SK-N-SH (cell line): Measurements from ENCODE around the gene LMAN2. TPM values are rescaled to one million over a fixed set of nuclear protein-coding genes. Genes with fewer than 3 reads are reported as not detected.

Experiments
- CTCF ChIA-PET: fragments of 300-600, 350-600 bp; formaldehyde crosslinking; extraction: SDS; loops from one replicate; lab custom pipeline; 2021; lab: Yijun Ruan, JAX
- POLR2A ChIA-PET: fragments of 350-600 bp; sonication (Branson Sonifier 250); formaldehyde crosslinking; extraction: SDS; loops from one replicate; lab custom pipeline; 2020; ENCODE audit warnings: antibody characterized with exemption, inconsistent platforms; lab: Yijun Ruan, JAX
- DNase-seq: peaks from one replicate; pipeline ENCODE4 v3.0.0; 2012
- H2AFZ ChIP-seq: fragments of 200-600 bp; sonication (generic); 2 replicates; pipeline ENCODE4 v1.8.1; 2016; ENCODE audit warnings: antibody characterized with exemption, mild to moderate bottlenecking, low read depth
- H3F3A ChIP-seq: fragments of 200-600 bp; sonication (generic); replicated peaks from 2 replicates; pipeline ENCODE3; 2016; ENCODE audit warnings: antibody characterized with exemption, mild to moderate bottlenecking; ENCODE audit not compliant: insufficient read depth
- H3K27ac ChIP-seq, 2 experiments: fragments of 200-500 bp in 1 of 2; fragments of 200-600 bp in 1 of 2; sonication (Bioruptor generic) in 1 of 2; sonication (generic), shearing (Covaris generic) in 1 of 2; 2 replicates each; pipeline versions ENCODE4 v1.5.1 to v1.6.1; 2014 to 2016; ENCODE audit warnings: low read depth in 2 of 2, inconsistent platforms in 1 of 2, low read length in 1 of 2, mild to moderate bottlenecking in 1 of 2, mixed read lengths in 1 of 2
- H3K27me3 ChIP-seq: fragments of 200-600 bp; sonication (generic), shearing (Covaris generic); 2 replicates; pipeline ENCODE4 v1.6.1; 2016; ENCODE audit warnings: mixed run types; ENCODE audit not compliant: insufficient read depth
- H3K36me3 ChIP-seq, 2 experiments: fragments of 200-500 bp in 1 of 2; fragments of 200-600 bp in 1 of 2; sonication (Bioruptor generic) in 1 of 2; sonication (generic) in 1 of 2; replicated peaks in 1 of 2; 2 replicates each; pipeline versions ENCODE3 to v1.5.1; 2014 to 2016; ENCODE audit warnings: low read length in 1 of 2, mild to moderate bottlenecking in 1 of 2; ENCODE audit not compliant: insufficient read depth in 2 of 2, control insufficient read depth in 1 of 2
- H3K4me1 ChIP-seq, 2 experiments: fragments of 200-500 bp in 1 of 2; fragments of 200-600 bp in 1 of 2; sonication (Bioruptor generic) in 1 of 2; sonication (generic), shearing (Covaris generic) in 1 of 2; 2 replicates each; pipeline versions ENCODE4 v1.5.1 to v1.6.1; 2014 to 2016; ENCODE audit warnings: low read depth in 1 of 2, low read length in 1 of 2, mixed run types in 1 of 2; ENCODE audit not compliant: insufficient read depth in 2 of 2, control insufficient read depth in 1 of 2
- H3K4me2 ChIP-seq: fragments of 200-600 bp; sonication (generic), shearing (Covaris generic); 2 replicates; pipeline ENCODE4 v1.6.1; 2017; ENCODE audit warnings: mixed run types
- H3K4me3 ChIP-seq, 2 experiments: fragments of 200-500 bp in 1 of 2; fragments of 200-600 bp in 1 of 2; sonication (Bioruptor generic) in 1 of 2; sonication (generic), shearing (Covaris generic) in 1 of 2; 2 replicates each; pipeline versions ENCODE4 v1.5.1 to v1.8.1; 2014 to 2016; ENCODE audit warnings: low read depth in 2 of 2, inconsistent platforms in 1 of 2, low read length in 1 of 2, mild to moderate bottlenecking in 1 of 2, mixed read lengths in 1 of 2, moderate library complexity in 1 of 2
- H3K79me2 ChIP-seq: fragments of 200-600 bp; sonication (generic); 2 replicates; pipeline ENCODE4 v1.8.1; 2017; ENCODE audit warnings: mild to moderate bottlenecking; ENCODE audit not compliant: insufficient read depth
- H3K9ac ChIP-seq: fragments of 200-600 bp; sonication (generic); 2 replicates; pipeline ENCODE4 v1.6.1; 2017; ENCODE audit warnings: mixed run types
- H3K9me2 ChIP-seq: fragments of 200-600 bp; sonication (generic); 2 replicates; pipeline ENCODE4 v1.6.1; 2017; ENCODE audit warnings: mixed run types
- H3K9me3 ChIP-seq: fragments of 200-600 bp; sonication (generic); 2 replicates; pipeline ENCODE4 v1.6.1; 2017; ENCODE audit warnings: mixed run types, mild to moderate bottlenecking, moderate library complexity
- H4K20me1 ChIP-seq: fragments of 200-600 bp; sonication (generic); 2 replicates; pipeline ENCODE4 v1.6.1; 2017; ENCODE audit warnings: mild to moderate bottlenecking, mixed run types; ENCODE audit not compliant: insufficient read depth
- CTCF ChIP-seq: fragments of 200-600 bp; sonication (generic); IDR thresholded peaks from 2 replicates; pipeline ENCODE4 v1.6.1; 2017; ENCODE audit warnings: antibody characterized with exemption, mild to moderate bottlenecking, moderate library complexity
- EP300 ChIP-seq, 2 experiments: IDR thresholded peaks; 2 replicates each; pipeline versions ENCODE4 v1.4.0 to v1.6.1; 2012; ENCODE audit warnings: borderline replicate concordance in 1 of 2, low read depth in 1 of 2, low read length in 1 of 2
- EZH2phosphoT487 ChIP-seq: fragments of 200-600 bp; sonication (generic); IDR thresholded peaks from 2 replicates; pipeline ENCODE4 v1.6.1; 2017; ENCODE audit warnings: low read depth, mixed run types, mild to moderate bottlenecking, antibody characterized with exemption, moderate library complexity, borderline replicate concordance
- FOXJ3 ChIP-seq: sonication (generic); formaldehyde crosslinking; IDR thresholded peaks from 2 replicates; pipeline ENCODE4 v1.5.1; 2020; ENCODE audit warnings: mild to moderate bottlenecking, missing genetic modification reagents
- FOXM1 ChIP-seq: IDR thresholded peaks from 2 replicates; pipeline ENCODE4 v1.4.0; 2012; ENCODE audit warnings: low read depth, mild to moderate bottlenecking
- GATA2 ChIP-seq: sonication (generic); formaldehyde crosslinking; IDR thresholded peaks from 2 replicates; pipeline ENCODE4 v1.5.0; 2020; ENCODE audit warnings: mild to moderate bottlenecking, missing genetic modification reagents
- MAX ChIP-seq: IDR thresholded peaks from 2 replicates; pipeline ENCODE4 v1.4.0; 2012; ENCODE audit warnings: low read depth
- NRF1 ChIP-seq: IDR thresholded peaks from 2 replicates; pipeline ENCODE4 v1.6.1; 2012; ENCODE audit warnings: low read depth, mild to moderate bottlenecking, low read length
- POLR2AphosphoS5 ChIP-seq: IDR thresholded peaks from 2 replicates; pipeline ENCODE4 v1.6.1; 2012; ENCODE audit warnings: low read depth, low read length
- RAD21 ChIP-seq: IDR thresholded peaks from 2 replicates; pipeline ENCODE4 v1.6.1; 2012; ENCODE audit warnings: mild to moderate bottlenecking, low read length
- USF2 ChIP-seq: fragments of 150-350 bp; IDR thresholded peaks from 2 replicates; pipeline ENCODE4 v1.6.1; 2017; ENCODE audit warnings: antibody characterized with exemption, low read length, low read depth, borderline replicate concordance
- WGBS: methylation state at CpG from one replicate; pipeline ENCODE4 v1.1.6; 2017; ENCODE audit warnings: low lambda C conversion rate; 5-methylcytosine and 5-hydroxymethylcytosine counted together
- polyA plus RNA-seq, 3 experiments: library from polyadenylated mRNA; depleted of rRNA; stranded (reverse); fragments of >200 nt; gene quantifications; 2 replicates each; pipeline ENCODE4 v1.2.3, GENCODE V29; 2012

The LMAN2 gene
- polyA plus RNA-seq, 1 of the 3 experiments (the other 2 are of a cell fraction), result 500 TPM

GRCh38 chr5:177303121-177303924, 48.1 kb downstream of the LMAN2 start, which contains the start of the genes PRELID1 and RAB24 (continued):
- TF ChIP-seq USF2, result peak; percentile 83
- TF ChIP-seq RAD21, result no peak
- TF ChIP-seq, all 33 proteins: peak for 12

- Histone ChIP-seq H3K27me3 (no peaks in the 10 kb centered on the region), H3K9me2 (no peaks in the 10 kb centered on the region), H3K9me3 (no peaks in the 10 kb centered on the region), H3K9ac (peak overlapping the region; percentile 90), H3K4me2 (peak overlapping the region; percentile 98), H3F3A (peaks cover 18% of the 10 kb centered on the region), H2AFZ (no peak overlapping the region), H3K4me1 (peaks cover 0 to 28% of the 10 kb centered on the region in 2 experiments; a peak in 1 of 4 replicates), H3K4me3 (peak overlapping the region; percentile 93 to 98), H3K27ac (peak overlapping the region; percentile 76 to 79; a peak in 3 of 4 replicates), H4K20me1 (peaks cover 18% of the 10 kb centered on the region), H3K36me3 (peaks cover 30 to 59% of the 10 kb centered on the region in 2 experiments), H3K79me2 (peaks cover 56% of the 10 kb centered on the region)
- TF ChIP-seq CTCF, result peak; percentile 19; the same call in 1 of the 2 replicates
- no peak for TF ChIP-seq EP300 (IDR thresholded peaks at IDR 0.05; ENCODE audit: borderline replicate concordance in 1 of 2, low read depth in 1 of 2, low read length in 1 of 2)
- peak; percentile 52 for DNase-seq
- CTCF ChIA-PET, result interaction anchor here (0.8 to 6.5 kb wide), 6 partner anchors 9 to 189 kb away, joined by 3 to 48 read pairs (median 4); no protein-coding TSS in a partner anchor
- POLR2A ChIA-PET, result interaction anchor here (1.2 to 1.5 kb wide), 2 partner anchors 49 to 169 kb away, joined by 4 to 5 read pairs; partner anchors contain the start of genes LMAN2 and NSD1
- WGBS, result 52% methylated on average over 15 of the region's 24 CpGs
These were observed 48.9 kb downstream of the LMAN2 start for GRCh38 chr5:177302354-177303110.

GRCh38 chr5:177301503-177302165, 49.8 kb downstream of the LMAN2 start:
- Histone ChIP-seq H3K4me1 (peaks cover 0 to 28% of the 10 kb centered on the region in 2 experiments; a peak in 1 of 4 replicates), H3K27me3 (no peaks in the 10 kb centered on the region), H3F3A (peaks cover 15% of the 10 kb centered on the region), H3K9me3 (no peaks in the 10 kb centered on the region), H4K20me1 (peaks cover 18% of the 10 kb centered on the region), H3K27ac (no peak overlapping the region; a peak in 1 of 4 replicates), H3K79me2 (peaks cover 49% of the 10 kb centered on the region), H3K36me3 (peaks cover 25 to 54% of the 10 kb centered on the region in 2 experiments), H3K4me3 (peak overlapping the region in 1 of 2 experiments; percentile 98; a peak in 1 of 4 replicates), H3K4me2 (peak overlapping the region; percentile 98; the same call in 1 of the 2 replicates), H3K9me2 (no peaks in the 10 kb centered on the region), H2AFZ (no peak overlapping the region), H3K9ac (no peak overlapping the region)
- ChIA-PET POLR2A (no interaction called here), CTCF (interaction anchor here (0.8 to 6.5 kb wide), 8 partner anchors 8 to 655 kb away, joined by 3 to 48 read pairs (median 4); no protein-coding TSS in a partner anchor)
- 60% methylated on average over 2 of the region's 7 CpGs for WGBS
- TF ChIP-seq MAX (no peak), GATA2 (CRISPR knock-in tag) (no peak), NRF1 (no peak), FOXJ3 (no peak), EZH2phosphoT487 (no peak), USF2 (no peak), FOXM1 (no peak), POLR2AphosphoS5 (peak; percentile 18; the same call in 1 of the 2 replicates)
- no peak for DNase-seq
